A549 (cell line): ENCODE data around the gene TMEM156. TPM values are rescaled to one million over a fixed set of nuclear protein-coding genes. Genes with fewer than 3 reads are reported as not detected.

ENCODE experiments used
- ATAC-seq, 2 experiments: fragments of 200-7000 bp in 1 of 2; fragments of >200 bp in 1 of 2; cut with Nextera tagmentation in 1 of 2; cut with Tn5 transposase in 1 of 2; 3 replicates each; pipeline versions ENCODE4 v1.8.0 to v1.9.1; 2018 to 2020; ENCODE audit warnings: mild to moderate bottlenecking in 1 of 2, moderate library complexity in 1 of 2
- CTCF ChIA-PET: fragments of 300-600 bp; sonication (Branson Sonifier 250); formaldehyde crosslinking; extraction: SDS; loops from one replicate; lab custom pipeline; 2021; ENCODE audit warnings: antibody characterized with exemption, inconsistent platforms; lab: Yijun Ruan, JAX
- POLR2A ChIA-PET: fragments of 350-600 bp; formaldehyde crosslinking; extraction: SDS; loops from one replicate; lab custom pipeline; 2021; ENCODE audit warnings: antibody characterized with exemption, inconsistent platforms; lab: Yijun Ruan, JAX
- DNase-seq, 2 experiments: peaks; one replicate each; pipeline versions ENCODE4 v3.0.0 to v3.0.0-alpha.2; 2011 to 2016; ENCODE audit warnings: low read depth in 1 of 2, low spot score in 1 of 2
- FAIRE-seq: peaks from 2 replicates; lab custom pipeline; 2011; peaks lifted over from hg19 to GRCh38; lab: Jason Lieb, UNC
- H3K27ac ChIP-seq, 2 experiments: fragments of >200 bp; sonication (Bioruptor Twin); formaldehyde crosslinking; 3 replicates each; pipeline ENCODE4 v1.5.1; 2016 to 2017
- H3K4me1 ChIP-seq: fragments of >200 bp; sonication (Bioruptor Twin); formaldehyde crosslinking; 3 replicates; pipeline ENCODE4 v1.6.1; 2016
- H3K4me2 ChIP-seq: fragments of >200 bp; sonication (Bioruptor Twin); formaldehyde crosslinking; 3 replicates; pipeline ENCODE4 v1.6.1; 2016
- H3K4me3 ChIP-seq: fragments of >200 bp; sonication (Bioruptor Twin); formaldehyde crosslinking; 3 replicates; pipeline ENCODE4 v1.5.1; 2016
- H3K9me3 ChIP-seq: fragments of >200 bp; sonication (Bioruptor Twin); formaldehyde crosslinking; 3 replicates; pipeline ENCODE4 v1.6.1; 2016
- CBX2 ChIP-seq: fragments of 200-600 bp; sonication (generic); IDR thresholded peaks from 2 replicates; pipeline ENCODE4 v1.6.1; 2016; ENCODE audit warnings: low read depth, mild to moderate bottlenecking, borderline replicate concordance
- CBX8 ChIP-seq: fragments of 200-600 bp; sonication (generic); IDR thresholded peaks from 2 replicates; pipeline ENCODE4 v1.6.1; 2016
- CHD4 ChIP-seq: fragments of 200-600 bp; sonication (generic); IDR thresholded peaks from 2 replicates; pipeline ENCODE4 v1.6.1; 2016; ENCODE audit warnings: antibody characterized with exemption, mild to moderate bottlenecking, borderline replicate concordance
- EHF ChIP-seq: fragments of 250-450 bp; sonication (Bioruptor Pico); IDR thresholded peaks from 2 replicates; pipeline ENCODE4 v1.5.0; 2020; ENCODE audit warnings: mild to moderate bottlenecking
- EHMT2 ChIP-seq: fragments of 200-600 bp; sonication (generic); IDR thresholded peaks from 2 replicates; pipeline ENCODE4 v1.6.1; 2016; ENCODE audit warnings: antibody characterized with exemption, low read depth, mild to moderate bottlenecking, moderate library complexity
- FOSB ChIP-seq: fragments of 250-450 bp; sonication (Bioruptor Pico); IDR thresholded peaks from 2 replicates; pipeline ENCODE4 v1.5.0; 2020; ENCODE audit warnings: mild to moderate bottlenecking, moderate library complexity
- FOSL2 ChIP-seq, 2 experiments: fragments of 450-650 bp in 1 of 2; fragments of >200 bp in 1 of 2; sonication (Bioruptor Twin) in 1 of 2; formaldehyde crosslinking; IDR thresholded peaks; 2 replicates each; pipeline versions ENCODE4 v1.5.0 to v1.6.1; 2016 to 2020; ENCODE audit warnings: mild to moderate bottlenecking in 1 of 2, moderate library complexity in 1 of 2
- HDAC2 ChIP-seq: fragments of 200-600 bp; sonication (generic); IDR thresholded peaks from 2 replicates; pipeline ENCODE4 v1.6.1; 2016
- NR3C1 ChIP-seq: fragments of >200 bp; sonication (Bioruptor Twin); formaldehyde crosslinking; IDR thresholded peaks from 3 replicates; pipeline ENCODE4 v1.6.1; 2017
- PHF8 ChIP-seq: fragments of 200-600 bp; sonication (generic); IDR thresholded peaks from 2 replicates; pipeline ENCODE4 v1.6.1; 2016; ENCODE audit warnings: low read depth, mild to moderate bottlenecking, antibody characterized with exemption, moderate library complexity, borderline replicate concordance
- POLR2A ChIP-seq: IDR thresholded peaks from 2 replicates; pipeline ENCODE4 v1.6.1; 2012; ENCODE audit warnings: mild to moderate bottlenecking, low read length
- POLR2AphosphoS2 ChIP-seq: conservative IDR thresholded peaks from 2 replicates; pipeline ENCODE4 v1.6.1; 2012; ENCODE audit warnings: low read length, improper control_type of control experiment, inconsistent platforms
- RAD21 ChIP-seq, 2 experiments: fragments of >200 bp in 1 of 2; sonication (Bioruptor Twin) in 1 of 2; formaldehyde crosslinking in 1 of 2; IDR thresholded peaks in 1 of 2; conservative IDR thresholded peaks in 1 of 2; 2 replicates in 1 of 2; 3 replicates in 1 of 2; pipeline ENCODE4 v1.6.1; 2012 to 2018; ENCODE audit warnings: inconsistent platforms in 1 of 2
- RARB ChIP-seq: fragments of 250-450 bp; sonication (Bioruptor Pico); IDR thresholded peaks from 2 replicates; pipeline ENCODE4 v1.8.0; 2021; ENCODE audit warnings: mild to moderate bottlenecking, moderate library complexity
- RCOR1 ChIP-seq: fragments of 150-350 bp; IDR thresholded peaks from 2 replicates; pipeline ENCODE4 v1.6.1; 2014; ENCODE audit warnings: antibody characterized with exemption, low read length, low read depth
- RFX5 ChIP-seq: fragments of 450-650 bp; IDR thresholded peaks from 2 replicates; pipeline ENCODE4 v1.7.1; 2014; ENCODE audit warnings: antibody characterized with exemption, mild to moderate bottlenecking, moderate library complexity
- RNF2 ChIP-seq: fragments of 200-600 bp; sonication (generic); IDR thresholded peaks from 2 replicates; pipeline ENCODE4 v1.6.1; 2016; ENCODE audit warnings: low read depth, mild to moderate bottlenecking, antibody characterized with exemption, moderate library complexity, borderline replicate concordance
- SREBF2 ChIP-seq: fragments of 450-650 bp; IDR thresholded peaks from 2 replicates; pipeline ENCODE4 v1.6.1; 2014; ENCODE audit warnings: mild to moderate bottlenecking, moderate library complexity
- TFCP2L1 ChIP-seq: fragments of 250-450 bp; sonication (Bioruptor Pico); IDR thresholded peaks from 2 replicates; pipeline ENCODE4 v1.5.0; 2021; ENCODE audit warnings: mild to moderate bottlenecking
- ZFP36 ChIP-seq: fragments of 450-650 bp; IDR thresholded peaks from 2 replicates; pipeline ENCODE4 v1.6.1; 2014; ENCODE audit warnings: borderline replicate concordance; ENCODE audit not compliant: partially characterized antibody
- WGBS: methylation state at CpG from one replicate; pipeline ENCODE4 v1.1.6; 2017; ENCODE audit errors: missing lambda C conversion rate; 5-methylcytosine and 5-hydroxymethylcytosine counted together
- polyA plus RNA-seq, 4 experiments: library from polyadenylated mRNA; depleted of rRNA in 3 of 4; stranded (reverse); fragments of >200 nt; fragmentation: RNase III in 1 of 4; extraction: RNeasy Plus Mini Kit Qiagen cat#74134 plus additional on column Dnase treatment in 1 of 4; gene quantifications; 2 replicates in 3 of 4; 3 replicates in 1 of 4; pipeline ENCODE4 v1.2.3, GENCODE V29; 2011 to 2017
- TF ChIP-seq, protein P1 (sequence below): fragments of 150-350 bp; IDR thresholded peaks from 2 replicates; pipeline ENCODE4 v1.6.1; 2014; ENCODE audit warnings: low read depth, mild to moderate bottlenecking, low read length
- TF ChIP-seq, protein P2 (sequence below): fragments of 250-450 bp; sonication (Bioruptor Pico); IDR thresholded peaks from 2 replicates; pipeline ENCODE4 v1.5.0; 2020; ENCODE audit warnings: low read depth, mild to moderate bottlenecking, moderate library complexity
- TF ChIP-seq, protein P3 (sequence below): fragments of 200-600 bp; sonication (generic); IDR thresholded peaks from 2 replicates; pipeline ENCODE4 v1.6.1; 2016; ENCODE audit warnings: antibody characterized with exemption, mild to moderate bottlenecking, moderate library complexity

TMEM156 gene
- polyA plus RNA-seq, 2 of the 4 experiments (the other 2 are of a cell fraction): 10.4 to 45.1 TPM

DNA sequence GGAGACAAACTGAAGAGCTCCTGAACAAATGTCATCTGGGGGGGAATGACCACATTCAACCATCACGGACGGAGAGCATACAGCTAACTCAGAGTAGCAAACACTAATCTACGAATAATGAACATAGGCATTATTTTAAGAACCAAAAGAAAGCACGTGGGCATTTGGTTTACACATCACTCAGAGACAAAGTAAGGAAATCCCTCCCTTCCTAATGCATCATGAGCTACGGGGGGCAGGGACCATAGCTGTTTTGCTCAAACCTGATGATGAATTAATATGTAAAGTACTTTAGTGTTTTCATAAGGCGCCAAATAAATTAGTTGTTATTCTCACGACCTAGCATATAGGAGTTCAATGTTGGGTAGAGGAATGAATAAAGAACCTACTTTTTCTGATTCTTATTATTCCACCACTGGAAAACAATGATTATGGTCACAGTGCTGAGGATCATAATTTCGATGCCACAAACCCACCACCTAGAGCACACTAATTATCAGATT is 11.7 kb upstream of the TMEM156 start:
- Histone ChIP-seq H3K4me2 (peak overlapping the region; percentile 73), H3K4me1 (peaks cover 41% of the 10 kb centered on the region), H3K4me3 (peak overlapping the region; percentile 66), H3K27ac (peak overlapping the region; percentile 93 to 100)
- POLR2A ChIA-PET: interaction anchor here (0.6 to 3.6 kb wide), 7 partner anchors 13 to 734 kb away, joined by 3 to 55 read pairs (median 6); partner anchors contain the start of genes TMEM156 and UGDH
- under 1% methylated on average over 8 of the region's 8 CpGs for WGBS
- no peak for FAIRE-seq
- DNase-seq: peak in 1 of 2 experiments; percentile 41
- no peak for TF ChIP-seq ZFP36
- no peak for TF ChIP-seq HDAC2
- TF ChIP-seq FOSL2 (IDR thresholded peaks at IDR 0.05): no peak
- TF ChIP-seq FOSL2 (CRISPR knock-in tag; IDR thresholded peaks at IDR 0.05): 0 out of 2 replicates have a peak, but pooled peaks have one; percentile 12
- TF ChIP-seq, protein P1, sequence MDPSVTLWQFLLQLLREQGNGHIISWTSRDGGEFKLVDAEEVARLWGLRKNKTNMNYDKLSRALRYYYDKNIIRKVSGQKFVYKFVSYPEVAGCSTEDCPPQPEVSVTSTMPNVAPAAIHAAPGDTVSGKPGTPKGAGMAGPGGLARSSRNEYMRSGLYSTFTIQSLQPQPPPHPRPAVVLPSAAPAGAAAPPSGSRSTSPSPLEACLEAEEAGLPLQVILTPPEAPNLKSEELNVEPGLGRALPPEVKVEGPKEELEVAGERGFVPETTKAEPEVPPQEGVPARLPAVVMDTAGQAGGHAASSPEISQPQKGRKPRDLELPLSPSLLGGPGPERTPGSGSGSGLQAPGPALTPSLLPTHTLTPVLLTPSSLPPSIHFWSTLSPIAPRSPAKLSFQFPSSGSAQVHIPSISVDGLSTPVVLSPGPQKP: no peak
- no peak; the same call in 1 of the 2 replicates for TF ChIP-seq EHF (CRISPR knock-in tag)
- TF ChIP-seq, protein P2, sequence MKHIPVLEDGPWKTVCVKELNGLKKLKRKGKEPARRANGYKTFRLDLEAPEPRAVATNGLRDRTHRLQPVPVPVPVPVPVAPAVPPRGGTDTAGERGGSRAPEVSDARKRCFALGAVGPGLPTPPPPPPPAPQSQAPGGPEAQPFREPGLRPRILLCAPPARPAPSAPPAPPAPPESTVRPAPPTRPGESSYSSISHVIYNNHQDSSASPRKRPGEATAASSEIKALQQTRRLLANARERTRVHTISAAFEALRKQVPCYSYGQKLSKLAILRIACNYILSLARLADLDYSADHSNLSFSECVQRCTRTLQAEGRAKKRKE: no peak
- TF ChIP-seq CBX8: no peak
- no peak for TF ChIP-seq CHD4
- TF ChIP-seq RNF2: no peak
- no peak for TF ChIP-seq EHMT2
- TF ChIP-seq CBX2: no peak
- TF ChIP-seq RFX5: no peak
- no peak for TF ChIP-seq NR3C1
- TF ChIP-seq TFCP2L1 (CRISPR knock-in tag): peak; percentile 37; the same call in 1 of the 2 replicates
- no peak for TF ChIP-seq SREBF2
- peak; percentile 65; the same call in 1 of the 2 replicates for TF ChIP-seq FOSB (CRISPR knock-in tag)
- no peak for TF ChIP-seq RCOR1
- TF ChIP-seq, protein P3, sequence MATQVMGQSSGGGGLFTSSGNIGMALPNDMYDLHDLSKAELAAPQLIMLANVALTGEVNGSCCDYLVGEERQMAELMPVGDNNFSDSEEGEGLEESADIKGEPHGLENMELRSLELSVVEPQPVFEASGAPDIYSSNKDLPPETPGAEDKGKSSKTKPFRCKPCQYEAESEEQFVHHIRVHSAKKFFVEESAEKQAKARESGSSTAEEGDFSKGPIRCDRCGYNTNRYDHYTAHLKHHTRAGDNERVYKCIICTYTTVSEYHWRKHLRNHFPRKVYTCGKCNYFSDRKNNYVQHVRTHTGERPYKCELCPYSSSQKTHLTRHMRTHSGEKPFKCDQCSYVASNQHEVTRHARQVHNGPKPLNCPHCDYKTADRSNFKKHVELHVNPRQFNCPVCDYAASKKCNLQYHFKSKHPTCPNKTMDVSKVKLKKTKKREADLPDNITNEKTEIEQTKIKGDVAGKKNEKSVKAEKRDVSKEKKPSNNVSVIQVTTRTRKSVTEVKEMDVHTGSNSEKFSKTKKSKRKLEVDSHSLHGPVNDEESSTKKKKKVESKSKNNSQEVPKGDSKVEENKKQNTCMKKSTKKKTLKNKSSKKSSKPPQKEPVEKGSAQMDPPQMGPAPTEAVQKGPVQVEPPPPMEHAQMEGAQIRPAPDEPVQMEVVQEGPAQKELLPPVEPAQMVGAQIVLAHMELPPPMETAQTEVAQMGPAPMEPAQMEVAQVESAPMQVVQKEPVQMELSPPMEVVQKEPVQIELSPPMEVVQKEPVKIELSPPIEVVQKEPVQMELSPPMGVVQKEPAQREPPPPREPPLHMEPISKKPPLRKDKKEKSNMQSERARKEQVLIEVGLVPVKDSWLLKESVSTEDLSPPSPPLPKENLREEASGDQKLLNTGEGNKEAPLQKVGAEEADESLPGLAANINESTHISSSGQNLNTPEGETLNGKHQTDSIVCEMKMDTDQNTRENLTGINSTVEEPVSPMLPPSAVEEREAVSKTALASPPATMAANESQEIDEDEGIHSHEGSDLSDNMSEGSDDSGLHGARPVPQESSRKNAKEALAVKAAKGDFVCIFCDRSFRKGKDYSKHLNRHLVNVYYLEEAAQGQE: no peak
- no peak for TF ChIP-seq RARB
- no peak for TF ChIP-seq POLR2AphosphoS2
- no peak for TF ChIP-seq PHF8
- TF ChIP-seq POLR2A: no peak
- TF ChIP-seq RAD21 (conservative IDR thresholded peaks at IDR 0.05 in 1 of 2, IDR thresholded peaks at IDR 0.05 in 1 of 2): no peak
- TF ChIP-seq, all 56 proteins: peak for 3
- CTCF ChIA-PET: interaction anchor here (1.1 to 1.3 kb wide), 3 partner anchors 13 to 91 kb away, joined by 3 read pairs; no protein-coding TSS in a partner anchor
- no peaks in the 10 kb centered on the region for H3K9me3 ChIP-seq
- peak; percentile 14 to 26; a peak in 5 of 6 replicates for ATAC-seq
